ENCODE measurements around the gene ZNF185. TPM values are rescaled to one million over a fixed set of nuclear protein-coding genes. Genes with fewer than 3 reads are reported as not detected.

ZNF185 gene
- total and polyA plus RNA-seq, 10 of the 15 experiments (the other 5 are each of a cell fraction or from before 2014, with no cell fraction given), result 0.23 to 1.3 (median 0.55) TPM

- ChIA-PET SMC1A (ENCODE audit: uncharacterized antibody, unreplicated experiment) (no interaction called here), RAD21 (ENCODE audit: unreplicated experiment) (interaction anchor here (1.1 kb wide), 1 partner anchor 10 kb away, joined by 3 read pairs; no protein-coding TSS in a partner anchor), POLR2A (no interaction called here), CTCF (interaction anchor here (1.1 to 1.9 kb wide), 2 partner anchors 8 to 28 kb away, joined by 3 to 5 read pairs; no protein-coding TSS in a partner anchor)
- Histone ChIP-seq H3K4me1 (ENCODE audit: control insufficient read depth, insufficient read depth, low read length) (no peaks in the 10 kb centered on the region), H3K4me2 (ENCODE audit: control insufficient read depth, insufficient read depth) (no peak overlapping the region), H3K79me2 (ENCODE audit: control insufficient read depth, insufficient read depth, low read length) (no peaks in the 10 kb centered on the region), H3K9me3 (replicated peaks; ENCODE audit: control insufficient read depth, insufficient read depth, low read length) (no peaks in the 10 kb centered on the region), H3K36me3 (ENCODE audit: control insufficient read depth in 2 of 2, insufficient read depth in 2 of 2, low read length in 1 of 2) (no peaks in the 10 kb centered on the region), H3K27me3 (replicated peaks in 1 of 2; ENCODE audit: control insufficient read depth in 2 of 2, insufficient read depth in 2 of 2, low read length in 1 of 2) (no peaks in the 10 kb centered on the region; a peak in 2 of 4 replicates), H3K4me3 (no peak overlapping the region), H2AFZ (ENCODE audit: control insufficient read depth, low read depth, low read length) (no peak overlapping the region), H4K20me1 (ENCODE audit: control insufficient read depth, insufficient read depth) (no peaks in the 10 kb centered on the region), H3K27ac (ENCODE audit: control insufficient read depth, insufficient read depth) (no peak overlapping the region), H3K9ac (ENCODE audit: control insufficient read depth, insufficient read depth, low read length) (no peak overlapping the region)
- no peak for ATAC-seq
- no peak for DNase-seq (ENCODE audit: low read depth, low spot score)
- 18% methylated on average over 8 of the region's 8 CpGs for WGBS (ENCODE audit: insufficient coverage, insufficient replicate concordance, low lambda C conversion rate, missing lambda C conversion rate)
- in situ Hi-C loops (cut with MboI) (no loop called here), intact Hi-C loops (cut with micrococcal nuclease; ENCODE audit: unreplicated experiment) (no loop called here)
- TF ChIP-seq NRF1 (conservative IDR thresholded peaks at IDR 0.05; ENCODE audit: low read depth, low read length) (no peak), KLF5 (IDR thresholded peaks at IDR 0.05; ENCODE audit: partially characterized antibody) (no peak), RUNX3 (IDR thresholded peaks at IDR 0.05; ENCODE audit: low read length) (no peak), GABPA (IDR thresholded peaks at IDR 0.05; ENCODE audit: low read depth) (no peak), WRNIP1 (IDR thresholded peaks at IDR 0.05; ENCODE audit: borderline replicate concordance, low read depth, low read length) (no peak), ZBTB11 (CRISPR knock-in tag; IDR thresholded peaks at IDR 0.05) (no peak), SRF (IDR thresholded peaks at IDR 0.05; ENCODE audit: low read depth in 2 of 2, low read length in 2 of 2) (no peak), SMC3 (IDR thresholded peaks at IDR 0.05; ENCODE audit: borderline replicate concordance, low read length) (no peak), PAX5 (IDR thresholded peaks at IDR 0.05; ENCODE audit: borderline replicate concordance, low read depth, low read length) (no peak), HDGF (IDR thresholded peaks at IDR 0.05) (no peak), RAD21 (IDR thresholded peaks at IDR 0.05; ENCODE audit: insufficient read depth, low read depth, low read length) (no peak), ESRRA (IDR thresholded peaks at IDR 0.05; ENCODE audit: low read length) (no peak)
- FAIRE-seq, result no peak
- no TSS peak for BruUV-seq (replicated peaks)
Measured at GRCh38 chrX:152932598-152933175, 34.8 kb downstream of the ZNF185 start.

Measured in GM12878 (cell line).